Kidney (tissue), 14 donors: ENCODE measurements around the gene PLA2G1B. TPM values are rescaled to one million over a fixed set of nuclear protein-coding genes. Genes with fewer than 3 reads are reported as not detected.

Source experiments
- DNase-seq, 5 donors: peaks; one replicate each; pipeline ENCODE4 v3.0.0-alpha.2; 2013 to 2020
- FAIRE-seq: peaks from 2 replicates; lab custom pipeline; 2012; peaks lifted over from hg19 to GRCh38; lab: Jason Lieb, UNC
- H3K27ac ChIP-seq, 2 donors: one replicate each; pipeline ENCODE4 v1.7.0; 2013; ENCODE audit warnings: low read depth in 2 of 2, low read length in 2 of 2, inconsistent platforms in 1 of 2
- H3K27me3 ChIP-seq: one replicate; pipeline ENCODE4 v1.7.1; 2013; ENCODE audit warnings: low read length, inconsistent platforms; ENCODE audit not compliant: control insufficient read depth, insufficient read depth
- H3K36me3 ChIP-seq, 3 donors: one replicate each; pipeline versions ENCODE4 v1.7.0 to v1.7.1; 2013; ENCODE audit warnings: low read length in 3 of 3, control low read depth in 1 of 3, inconsistent platforms in 1 of 3; ENCODE audit not compliant: insufficient read depth in 3 of 3, control insufficient read depth in 2 of 3
- H3K4me1 ChIP-seq, 3 donors: one replicate each; pipeline versions ENCODE4 v1.7.0 to v1.7.1; 2013; ENCODE audit warnings: low read length in 3 of 3, inconsistent platforms in 1 of 3, low read depth in 1 of 3; ENCODE audit not compliant: control insufficient read depth in 2 of 3, insufficient read depth in 2 of 3
- H3K4me3 ChIP-seq, 3 donors: one replicate each; pipeline versions ENCODE4 v1.7.0 to v1.8.1; 2013; ENCODE audit warnings: low read length in 3 of 3, control low read depth in 1 of 3, inconsistent platforms in 1 of 3
- H3K9ac ChIP-seq, 3 donors: one replicate each; pipeline versions ENCODE4 v1.7.0 to v1.7.1; 2013; ENCODE audit warnings: low read length in 3 of 3, control low read depth in 1 of 3, inconsistent platforms in 1 of 3
- H3K9me3 ChIP-seq, 3 donors: one replicate each; pipeline versions ENCODE4 v1.7.0 to v1.7.1; 2013; ENCODE audit warnings: low read length in 3 of 3, control low read depth in 1 of 3, inconsistent platforms in 1 of 3; ENCODE audit not compliant: control insufficient read depth in 2 of 3, insufficient read depth in 1 of 3
- intact Hi-C: fragments of 100-400 bp; cut with DNase I; formaldehyde crosslinking; loops from one replicate; pipeline ENCODE4 v1.11.1; 2022
- polyA plus RNA-seq: library from polyadenylated mRNA; stranded (reverse); fragments of 350-450 nt; fragmentation: Illumina TruSeq; extraction: RNeasy Lipid Tissue Mini Kit (QIAGEN cat#74804); gene quantifications from one replicate; pipeline ENCODE4 v1.2.3, GENCODE V29; 2014; ENCODE audit warnings: low read depth, low replicate concordance; ENCODE audit not compliant: insufficient read depth
- total RNA-seq: library from RNA; stranded (reverse); fragmentation: NEBNext Ultra II Directional; extraction: Animal tissue kit (Norgen Biotek cat#: 25700); gene quantifications from one replicate; pipeline ENCODE4 v1.2.1, GENCODE V29; 2021
- TF ChIP-seq, protein P1 (sequence below): IDR thresholded peaks from 3 replicates; pipeline ENCODE4 v1.5.1; 2012; ENCODE audit warnings: mild to moderate bottlenecking, moderate library complexity, borderline replicate concordance; ENCODE audit not compliant: insufficient read depth; ENCODE audit errors: extremely low read depth
- donor health status: control.
- donor health status: control.
- donor health status: control.
- donor health status: control.
- donor health status: control.
- donor health status: DM: yes; HTN: yes; CAD: no.
- donor health status: Normal renal cell carcinoma (clear cell type).

Gene PLA2G1B
- total and polyA plus RNA-seq, 2 donors from 2014 or later: not detected

GRCh38 chr12:120350576-120351350 is 23.2 kb upstream of the PLA2G1B start:
- TF ChIP-seq, protein P1, sequence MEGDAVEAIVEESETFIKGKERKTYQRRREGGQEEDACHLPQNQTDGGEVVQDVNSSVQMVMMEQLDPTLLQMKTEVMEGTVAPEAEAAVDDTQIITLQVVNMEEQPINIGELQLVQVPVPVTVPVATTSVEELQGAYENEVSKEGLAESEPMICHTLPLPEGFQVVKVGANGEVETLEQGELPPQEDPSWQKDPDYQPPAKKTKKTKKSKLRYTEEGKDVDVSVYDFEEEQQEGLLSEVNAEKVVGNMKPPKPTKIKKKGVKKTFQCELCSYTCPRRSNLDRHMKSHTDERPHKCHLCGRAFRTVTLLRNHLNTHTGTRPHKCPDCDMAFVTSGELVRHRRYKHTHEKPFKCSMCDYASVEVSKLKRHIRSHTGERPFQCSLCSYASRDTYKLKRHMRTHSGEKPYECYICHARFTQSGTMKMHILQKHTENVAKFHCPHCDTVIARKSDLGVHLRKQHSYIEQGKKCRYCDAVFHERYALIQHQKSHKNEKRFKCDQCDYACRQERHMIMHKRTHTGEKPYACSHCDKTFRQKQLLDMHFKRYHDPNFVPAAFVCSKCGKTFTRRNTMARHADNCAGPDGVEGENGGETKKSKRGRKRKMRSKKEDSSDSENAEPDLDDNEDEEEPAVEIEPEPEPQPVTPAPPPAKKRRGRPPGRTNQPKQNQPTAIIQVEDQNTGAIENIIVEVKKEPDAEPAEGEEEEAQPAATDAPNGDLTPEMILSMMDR: no peak
- Histone ChIP-seq H3K9me3 (no peaks in the 10 kb centered on the region), H3K4me3 (peak overlapping the region in 2 of 3 donors; percentile 6 to 46), H3K36me3 (no peaks in the 10 kb centered on the region), H3K4me1 (no peaks in the 10 kb centered on the region), H3K27ac (no peak overlapping the region), H3K9ac (no peak overlapping the region), H3K27me3 (no peaks in the 10 kb centered on the region)
- no peak for DNase-seq
- no peak for FAIRE-seq
- intact Hi-C loops: no loop called here

DNA sequence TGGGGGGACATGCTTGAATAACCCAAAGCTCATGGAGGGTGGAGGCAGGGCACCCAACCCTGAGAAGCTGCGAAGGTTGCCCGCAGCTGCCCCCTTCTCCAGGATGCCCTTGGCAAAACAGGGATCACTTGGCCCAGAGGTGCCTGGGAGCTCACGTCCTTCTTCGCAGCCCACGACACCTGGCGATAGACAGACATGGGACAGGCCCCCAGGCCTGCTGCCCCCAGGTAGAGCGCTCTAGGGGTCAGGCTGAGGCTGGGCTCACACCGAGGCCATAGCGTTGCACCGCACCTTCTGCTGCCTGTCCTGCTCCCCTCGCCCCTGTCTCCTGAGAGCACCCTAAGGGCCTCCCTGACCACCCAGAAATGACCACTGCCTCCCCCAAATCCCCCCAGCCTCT is 20.2 kb upstream of the PLA2G1B start:
- no peaks in the 10 kb centered on the region for H3K9me3 ChIP-seq
- H3K4me3 ChIP-seq: no peak overlapping the region
- no peak overlapping the region for H3K9ac ChIP-seq
- FAIRE-seq (no peak), DNase-seq (no peak)
- no peaks in the 10 kb centered on the region for H3K36me3 ChIP-seq
- TF ChIP-seq, protein P1: no peak
- no peak overlapping the region for H3K27ac ChIP-seq
- H3K27me3 ChIP-seq: no peaks in the 10 kb centered on the region
- no peaks in the 10 kb centered on the region for H3K4me1 ChIP-seq
- intact Hi-C loops: no loop called here

- no peaks in the 10 kb centered on the region for H3K27me3 ChIP-seq
- no peak for FAIRE-seq
- no peaks in the 10 kb centered on the region for H3K9me3 ChIP-seq
- intact Hi-C loops: no loop called here
- H3K36me3 ChIP-seq: no peaks in the 10 kb centered on the region
- no peak overlapping the region for H3K4me3 ChIP-seq
- no peaks in the 10 kb centered on the region for H3K4me1 ChIP-seq
- no peak for DNase-seq
- H3K9ac ChIP-seq: no peak overlapping the region
- TF ChIP-seq, protein P1: no peak
- H3K27ac ChIP-seq: no peak overlapping the region
Observed at GRCh38 chr12:120346681-120347080, 19.1 kb upstream of the PLA2G1B start.

GRCh38 chr12:120346031-120346430 is 18.5 kb upstream of the PLA2G1B start:
- no peak overlapping the region for H3K9ac ChIP-seq
- DNase-seq (no peak), FAIRE-seq (no peak)
- H3K9me3 ChIP-seq: no peaks in the 10 kb centered on the region
- H3K36me3 ChIP-seq: no peaks in the 10 kb centered on the region
- no peaks in the 10 kb centered on the region for H3K27me3 ChIP-seq
- intact Hi-C loops: no loop called here
- H3K27ac ChIP-seq: no peak overlapping the region
- H3K4me3 ChIP-seq: no peak overlapping the region
- H3K4me1 ChIP-seq: no peaks in the 10 kb centered on the region
- TF ChIP-seq, protein P1: no peak
